GM12874 (cell line): ENCODE measurements around the gene STK32A.

Source experiments
- TF ChIP-seq, protein P1 (sequence below): IDR thresholded peaks from 2 replicates; pipeline ENCODE4 v1.5.1; 2011; ENCODE audit warnings: low read depth, mild to moderate bottlenecking, control low read depth, low read length, moderate library complexity; ENCODE audit not compliant: insufficient read depth

STK32A gene

DNA sequence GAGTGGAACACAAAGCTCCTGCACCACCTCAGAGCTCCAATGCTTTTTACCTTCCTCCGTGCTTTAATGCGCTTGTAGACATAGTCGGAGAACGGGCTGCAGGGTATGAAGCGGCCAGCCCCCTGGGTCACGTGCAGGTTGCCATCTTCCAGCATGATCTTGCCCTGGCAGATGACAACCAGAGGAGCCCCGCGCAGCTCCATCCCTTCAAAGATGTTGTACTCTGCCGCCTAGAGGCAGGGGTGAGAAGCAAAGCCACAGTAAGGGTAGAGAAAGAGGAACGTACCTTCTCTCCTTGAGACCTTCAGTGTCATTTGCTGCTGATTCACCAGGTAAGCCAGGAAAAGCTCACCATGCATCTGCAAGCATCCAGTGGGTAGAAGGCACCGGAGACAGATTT lies 162.8 kb downstream of the STK32A start:
- TF ChIP-seq, protein P1, sequence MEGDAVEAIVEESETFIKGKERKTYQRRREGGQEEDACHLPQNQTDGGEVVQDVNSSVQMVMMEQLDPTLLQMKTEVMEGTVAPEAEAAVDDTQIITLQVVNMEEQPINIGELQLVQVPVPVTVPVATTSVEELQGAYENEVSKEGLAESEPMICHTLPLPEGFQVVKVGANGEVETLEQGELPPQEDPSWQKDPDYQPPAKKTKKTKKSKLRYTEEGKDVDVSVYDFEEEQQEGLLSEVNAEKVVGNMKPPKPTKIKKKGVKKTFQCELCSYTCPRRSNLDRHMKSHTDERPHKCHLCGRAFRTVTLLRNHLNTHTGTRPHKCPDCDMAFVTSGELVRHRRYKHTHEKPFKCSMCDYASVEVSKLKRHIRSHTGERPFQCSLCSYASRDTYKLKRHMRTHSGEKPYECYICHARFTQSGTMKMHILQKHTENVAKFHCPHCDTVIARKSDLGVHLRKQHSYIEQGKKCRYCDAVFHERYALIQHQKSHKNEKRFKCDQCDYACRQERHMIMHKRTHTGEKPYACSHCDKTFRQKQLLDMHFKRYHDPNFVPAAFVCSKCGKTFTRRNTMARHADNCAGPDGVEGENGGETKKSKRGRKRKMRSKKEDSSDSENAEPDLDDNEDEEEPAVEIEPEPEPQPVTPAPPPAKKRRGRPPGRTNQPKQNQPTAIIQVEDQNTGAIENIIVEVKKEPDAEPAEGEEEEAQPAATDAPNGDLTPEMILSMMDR = peak; percentile 20; the same call in 1 of the 2 replicates

DNA sequence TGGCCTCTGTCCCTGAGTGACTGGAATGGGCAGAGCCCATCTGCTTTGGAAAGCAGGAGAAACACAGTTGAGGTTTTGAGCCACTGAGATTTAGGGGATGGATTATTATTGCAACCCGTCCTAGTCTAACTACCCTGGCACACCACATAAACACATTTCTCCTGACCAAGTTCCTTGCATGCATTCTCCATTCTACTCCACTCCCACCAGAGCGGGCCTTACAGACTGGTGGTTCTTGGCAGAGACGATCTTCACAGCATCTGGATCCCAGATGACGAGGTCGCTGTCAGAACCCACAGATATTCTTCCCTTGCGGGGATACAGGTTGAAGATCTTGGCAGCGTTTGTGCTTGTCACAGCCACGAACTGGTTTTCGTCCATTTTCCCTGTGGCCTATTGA lies 164.0 kb downstream of the STK32A start:
- TF ChIP-seq, protein P1 = no peak

DNA sequence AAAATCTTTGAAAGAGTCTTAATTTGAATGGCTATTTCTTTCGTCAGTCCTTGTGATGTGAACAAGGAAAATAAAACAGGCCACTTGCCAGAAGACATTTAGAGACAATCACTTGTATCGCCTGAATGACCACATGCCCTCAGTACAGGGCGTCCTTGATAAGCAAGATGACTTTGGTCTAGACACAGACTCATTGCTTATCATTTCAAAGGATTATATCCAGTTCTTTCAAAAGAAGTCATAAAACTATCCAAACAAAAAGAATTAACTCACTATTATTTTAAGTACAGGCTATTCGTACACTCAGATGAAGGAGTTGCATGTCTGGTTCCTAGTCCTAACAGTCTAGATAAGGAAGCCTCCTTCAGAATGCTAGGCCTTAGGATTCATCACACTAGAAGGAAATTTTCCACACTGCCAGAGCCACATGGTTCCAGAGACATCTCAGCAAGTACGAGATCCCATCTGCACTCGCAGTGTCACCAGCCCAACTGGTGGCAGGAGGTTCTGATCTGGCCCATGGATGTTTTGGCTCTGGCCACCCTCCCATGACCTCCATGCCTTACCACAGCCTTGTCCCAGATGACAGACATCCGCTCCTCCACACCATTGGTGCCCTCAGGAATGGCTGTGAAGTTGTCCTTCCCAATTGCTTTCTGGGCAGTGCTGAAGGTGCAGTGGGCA lies 165.4 kb downstream of the STK32A start:
- TF ChIP-seq, protein P1 = no peak

DNA sequence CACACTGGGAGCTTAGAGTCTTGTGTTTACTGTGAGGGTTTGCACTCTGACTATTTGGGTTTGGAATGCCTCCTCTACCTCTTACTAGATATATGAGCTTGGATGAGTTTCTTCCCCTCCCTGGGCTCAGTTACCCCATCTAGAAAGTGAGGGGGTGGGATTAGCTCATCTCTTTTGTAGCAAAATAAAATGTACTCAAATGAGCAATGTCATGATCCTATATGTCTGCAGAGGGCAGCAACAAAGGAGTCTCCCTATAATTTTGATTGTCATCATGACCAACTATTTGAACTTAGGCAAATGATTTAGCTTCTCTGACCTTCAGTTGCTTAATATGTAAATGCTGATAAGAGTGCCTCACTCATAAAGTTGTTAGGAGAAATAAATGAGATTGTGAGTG lies 166.1 kb downstream of the STK32A start:
- TF ChIP-seq, protein P1 = no peak

DNA sequence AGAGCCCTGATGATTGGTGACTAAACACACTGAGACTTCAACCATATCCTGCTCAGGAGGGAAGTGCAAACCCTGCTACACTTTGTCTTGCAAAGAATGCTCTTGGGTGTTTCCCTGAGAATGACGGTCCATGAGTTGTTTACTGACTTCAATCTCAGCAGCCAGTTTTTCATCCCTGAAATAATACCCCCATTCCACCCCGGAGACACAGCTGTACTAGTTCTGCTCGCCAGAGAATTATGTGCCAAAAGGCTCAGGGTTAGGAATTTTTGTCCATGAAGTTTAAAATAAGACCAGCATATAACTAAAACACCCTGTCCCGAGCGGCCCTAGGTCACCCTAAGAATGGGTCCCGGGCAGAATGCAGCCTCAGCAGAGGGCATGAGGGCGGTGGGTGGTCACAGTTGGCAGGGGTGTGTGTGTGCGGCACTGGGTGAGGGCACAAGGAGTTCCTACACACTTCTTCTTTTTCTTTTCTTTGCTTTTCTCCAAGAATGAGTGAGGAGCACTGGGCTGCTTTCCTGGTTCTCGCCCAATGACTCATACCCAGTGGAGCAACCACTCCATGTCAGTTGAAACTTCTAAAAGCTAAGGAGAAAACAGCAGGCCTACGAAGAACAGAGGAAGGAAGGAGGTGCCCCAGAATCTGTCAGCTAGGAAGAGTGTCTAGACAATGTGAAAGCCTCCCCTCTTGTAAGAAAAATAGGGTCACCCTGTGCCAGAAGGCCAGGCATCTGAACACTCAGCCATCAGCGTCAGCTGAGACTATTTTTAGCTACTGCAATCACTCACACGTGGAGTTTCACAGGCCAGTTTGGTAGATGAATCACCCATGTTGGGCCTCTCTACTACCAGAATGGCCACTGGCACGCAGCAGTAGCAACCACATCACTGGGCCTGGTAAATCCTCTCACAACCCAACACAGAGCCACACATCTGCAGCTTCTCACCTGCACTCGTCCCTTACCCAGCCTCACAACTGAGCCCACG lies 169.1 kb downstream of the STK32A start:
- TF ChIP-seq, protein P1 = no peak

DNA sequence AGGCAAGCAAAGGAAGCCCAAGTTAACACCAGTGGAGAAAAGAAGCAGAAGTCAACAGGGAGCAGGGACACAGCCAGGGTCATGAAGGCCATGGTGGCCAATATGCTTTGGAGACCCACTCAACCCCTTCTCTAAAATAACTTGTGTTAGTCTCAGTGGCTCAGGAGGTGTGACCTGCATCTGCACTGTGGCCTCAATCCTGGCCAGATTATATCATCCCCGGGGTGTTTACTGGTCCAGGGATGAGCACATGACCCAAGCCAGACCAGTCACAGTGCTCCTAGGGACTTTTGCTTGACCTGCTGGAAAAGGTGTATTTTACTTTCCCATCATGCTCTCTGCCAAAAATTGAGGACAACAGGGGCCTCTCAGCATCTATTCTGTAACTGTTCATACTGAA lies 169.9 kb downstream of the STK32A start:
- TF ChIP-seq, protein P1 = no peak

DNA sequence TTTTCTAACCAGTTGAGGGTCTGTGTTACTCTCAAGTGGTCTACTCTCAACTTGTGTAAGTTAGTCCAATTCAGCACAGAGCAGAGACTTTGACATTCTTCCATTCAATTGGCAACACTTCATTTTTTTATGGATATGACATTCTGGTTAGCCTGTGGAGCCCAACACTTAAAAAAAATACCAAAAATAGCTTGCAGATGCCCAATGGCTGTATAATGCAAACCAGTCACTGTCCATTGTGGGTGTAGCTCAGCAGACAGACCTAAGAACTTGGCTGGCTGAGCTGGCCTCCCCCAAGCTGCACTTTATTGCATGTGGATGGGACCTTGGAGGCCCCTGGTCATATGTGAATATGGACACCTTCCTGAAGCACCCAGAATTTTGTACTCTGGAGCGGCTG lies 171.8 kb downstream of the STK32A start:
- TF ChIP-seq, protein P1 = no peak
